Stimulated activated CD4-positive, alpha-beta T cell treated with anti-CD3 and anti-CD28 coated beads, Interleukin-4, amount 100 ng/mL, for 1 hour (primary cell): ENCODE data around the gene ARHGEF37.
"Not testable (repeated sequence)": the region's sequence is repeated elsewhere in the genome, so short reads cannot be mapped to it uniquely, and the experiment has no call there.

ENCODE experiments used
- DNase-seq: peaks from one replicate; pipeline ENCODE4 v3.0.0-alpha.2; 2020

Gene ARHGEF37, protein sequence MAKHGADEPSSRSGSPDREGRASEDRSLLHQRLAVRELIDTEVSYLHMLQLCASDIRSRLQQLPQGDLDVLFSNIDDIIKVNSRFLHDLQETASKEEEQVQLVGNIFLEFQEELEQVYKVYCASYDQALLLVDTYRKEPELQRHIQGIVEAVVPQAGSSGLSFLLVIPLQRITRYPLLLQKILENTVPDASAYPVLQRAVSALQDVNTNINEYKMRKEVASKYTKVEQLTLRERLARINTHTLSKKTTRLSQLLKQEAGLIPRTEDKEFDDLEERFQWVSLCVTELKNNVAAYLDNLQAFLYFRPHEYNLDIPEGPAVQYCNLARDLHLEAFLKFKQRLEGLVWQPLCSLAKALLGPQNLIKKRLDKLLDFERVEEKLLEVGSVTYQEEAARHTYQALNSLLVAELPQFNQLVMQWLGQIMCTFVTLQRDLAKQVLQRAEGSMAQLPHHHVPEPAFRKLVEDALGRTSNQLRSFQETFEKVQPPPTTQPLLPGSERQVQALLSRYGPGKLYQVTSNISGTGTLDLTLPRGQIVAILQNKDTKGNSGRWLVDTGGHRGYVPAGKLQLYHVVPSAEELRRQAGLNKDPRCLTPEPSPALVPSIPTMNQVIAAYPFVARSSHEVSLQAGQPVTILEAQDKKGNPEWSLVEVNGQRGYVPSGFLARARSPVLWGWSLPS

DNA sequence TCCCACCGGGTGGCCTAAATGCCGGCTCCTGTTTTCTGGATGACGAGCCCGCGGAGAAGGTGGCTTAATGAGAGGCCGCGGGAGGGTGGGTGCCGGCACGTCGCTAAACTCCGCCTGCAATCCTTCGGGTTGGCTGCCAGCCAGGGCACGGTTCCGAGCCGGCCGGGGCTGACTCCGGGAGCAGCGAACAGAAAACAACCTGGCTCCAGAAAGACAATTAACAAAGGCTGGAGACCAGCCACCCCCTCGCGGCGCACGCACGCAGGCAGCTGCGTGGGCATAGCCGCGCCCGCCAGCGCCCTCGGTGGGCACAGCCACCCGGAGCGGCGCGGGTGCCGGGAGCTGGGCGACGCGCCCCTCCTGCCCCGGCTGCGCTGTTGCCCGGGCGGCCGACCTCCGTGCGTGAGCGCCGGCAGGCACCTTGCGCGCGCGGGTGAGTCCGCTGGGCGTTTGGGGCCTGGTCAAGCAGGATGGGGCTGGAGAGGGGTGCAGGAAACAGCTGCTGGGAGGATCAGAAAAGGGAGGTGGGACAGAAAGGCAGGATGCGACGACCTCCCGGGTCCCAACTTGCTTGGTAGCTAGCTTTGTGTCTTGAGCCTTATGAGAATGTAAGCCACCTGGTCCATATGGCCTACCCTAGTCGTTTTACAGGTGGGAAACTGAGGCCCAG lies at the start of gene ARHGEF37:
Gene ARHGEF37, plus strand, starts transcription at position 307 of the 670 bp plus-strand sequence. CDS start 16,272 bp downstream, outside the sequence.
- peak; percentile 59 for DNase-seq

DNA sequence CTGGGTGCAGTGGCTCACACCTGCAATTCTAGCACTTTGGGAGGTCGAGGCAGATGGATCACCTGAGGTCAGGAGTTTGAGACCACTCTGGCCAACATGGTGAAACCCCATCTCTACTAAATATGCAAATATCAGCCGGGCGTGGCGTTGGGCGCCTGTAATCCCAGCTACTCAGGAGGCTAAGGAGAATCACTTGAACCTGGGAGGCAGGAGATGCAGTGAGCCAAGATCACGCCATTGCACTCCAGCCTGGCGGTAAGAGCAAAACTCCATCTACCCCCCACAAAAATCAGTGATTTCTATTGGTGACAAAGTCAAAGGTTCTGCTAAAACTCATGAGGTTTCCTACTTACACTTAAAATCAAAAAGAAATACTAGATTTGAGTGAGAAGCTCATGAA lies 48.9 kb upstream of the ARHGEF37 start:
- no peak for DNase-seq

DNA sequence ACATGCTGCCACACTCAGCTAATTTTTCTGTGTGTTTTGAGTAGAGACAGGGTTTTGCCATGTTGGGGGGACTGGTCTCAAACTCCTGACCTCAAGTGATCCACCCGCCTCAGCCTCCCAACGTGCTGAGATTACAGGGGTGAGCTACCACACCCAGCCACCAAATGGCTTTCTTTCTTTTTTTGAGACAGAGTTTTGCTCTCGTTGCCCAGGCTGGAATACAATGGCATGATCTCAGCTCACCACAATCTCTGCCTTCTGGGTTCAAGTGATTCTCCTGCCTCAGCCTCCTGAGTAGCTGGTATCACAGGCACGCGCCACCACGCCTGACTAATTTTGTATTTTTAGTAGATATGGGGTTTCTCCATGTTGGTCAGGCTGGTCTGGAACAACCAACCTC lies 45.5 kb upstream of the ARHGEF37 start:
- DNase-seq: not testable (repeated sequence)

DNA sequence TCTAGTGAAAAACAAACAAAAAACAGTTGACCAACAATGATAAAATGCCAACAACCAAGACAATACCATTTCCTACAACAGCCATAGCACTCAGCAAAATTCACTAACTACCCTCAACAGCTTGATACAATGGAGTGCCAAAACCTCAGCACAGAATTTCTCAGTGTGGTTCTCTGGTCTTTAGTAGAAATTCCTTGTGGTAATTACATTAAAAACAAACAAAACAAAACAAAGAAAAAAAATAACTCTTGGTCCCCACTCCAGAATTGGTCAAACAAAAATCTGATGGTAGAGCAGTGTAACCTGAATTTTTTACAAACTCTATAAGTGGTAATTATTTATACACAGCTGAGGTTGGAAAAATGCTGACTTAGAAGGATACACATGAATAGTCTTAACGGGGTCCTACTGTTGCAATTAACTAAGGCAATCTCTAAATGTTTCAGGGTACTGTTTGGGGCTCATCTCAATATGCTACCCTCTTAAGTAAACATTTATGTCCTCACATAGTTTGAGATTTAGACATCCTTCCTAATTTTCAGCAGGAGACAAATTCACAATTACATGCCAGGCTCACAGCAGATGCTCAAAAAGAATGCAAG lies 43.8 kb upstream of the ARHGEF37 start:
- DNase-seq: no peak

DNA sequence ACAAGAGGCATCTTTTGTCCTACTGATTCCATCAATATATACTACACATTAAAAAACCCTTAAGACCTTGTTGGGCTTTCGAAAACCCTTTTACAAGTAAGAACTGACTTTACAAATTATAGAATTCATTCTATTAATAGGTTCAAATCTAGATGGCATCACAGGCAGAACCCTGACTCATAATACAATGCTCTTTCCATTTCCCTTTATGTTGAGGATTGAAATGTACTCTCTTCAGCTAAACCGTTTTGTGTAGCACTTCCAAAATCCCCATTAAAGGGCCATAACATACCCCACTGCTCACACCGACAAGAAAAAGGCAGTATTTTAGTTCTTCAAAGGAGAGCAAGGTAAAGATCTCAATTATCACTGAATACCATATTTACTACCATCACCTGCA lies 41.2 kb upstream of the ARHGEF37 start:
- no peak for DNase-seq

DNA sequence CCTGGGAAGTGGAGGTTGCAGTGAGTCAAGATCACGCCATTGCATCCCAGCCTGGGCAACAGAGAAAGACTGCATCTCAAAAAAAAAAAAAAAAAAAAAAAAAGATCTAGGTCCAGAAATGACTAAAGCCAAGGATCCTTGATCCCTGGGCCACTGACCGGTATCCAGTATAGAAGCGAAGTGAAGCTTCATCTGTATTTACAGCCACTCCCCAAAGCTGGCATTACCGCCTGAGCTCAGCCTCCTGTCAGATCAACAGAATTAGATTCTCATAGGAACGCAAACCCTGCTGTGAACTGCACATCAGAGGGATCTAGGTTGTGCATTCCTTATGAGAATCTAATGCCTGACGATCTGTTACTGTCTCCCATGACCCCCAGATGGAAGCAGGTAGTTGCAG lies 39.4 kb upstream of the ARHGEF37 start:
- no peak for DNase-seq

DNA sequence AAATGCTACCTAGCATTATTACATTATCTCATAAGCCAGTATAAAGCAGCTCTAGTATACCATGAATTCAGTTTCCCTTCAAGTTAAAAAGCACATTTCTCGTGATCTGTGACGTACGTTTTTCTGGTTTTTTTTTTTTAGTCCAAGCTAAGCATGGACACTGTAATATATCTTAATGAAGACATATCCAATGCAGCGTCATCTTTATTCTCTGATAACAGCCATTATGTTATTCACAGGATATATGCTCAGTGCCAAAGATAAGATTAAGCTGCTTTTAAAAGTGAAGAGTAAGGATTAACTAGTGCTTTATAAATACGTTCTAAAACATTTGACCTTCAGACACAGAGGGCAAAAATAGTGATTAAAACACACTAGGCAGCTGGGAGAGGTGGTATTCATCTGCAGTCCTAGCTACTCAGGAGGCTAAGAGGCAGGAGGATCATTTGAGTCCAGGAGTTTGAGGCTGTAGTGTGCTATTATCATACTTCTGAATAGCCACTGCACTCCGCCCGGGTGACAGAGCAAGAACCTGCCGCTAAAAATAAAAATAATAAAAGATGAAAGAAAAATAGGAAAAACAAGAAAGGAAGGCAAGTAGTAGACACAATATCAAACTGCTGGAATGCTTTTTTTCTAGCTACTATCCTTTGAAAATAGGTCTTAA lies 37.8 kb upstream of the ARHGEF37 start:
- no peak for DNase-seq

DNA sequence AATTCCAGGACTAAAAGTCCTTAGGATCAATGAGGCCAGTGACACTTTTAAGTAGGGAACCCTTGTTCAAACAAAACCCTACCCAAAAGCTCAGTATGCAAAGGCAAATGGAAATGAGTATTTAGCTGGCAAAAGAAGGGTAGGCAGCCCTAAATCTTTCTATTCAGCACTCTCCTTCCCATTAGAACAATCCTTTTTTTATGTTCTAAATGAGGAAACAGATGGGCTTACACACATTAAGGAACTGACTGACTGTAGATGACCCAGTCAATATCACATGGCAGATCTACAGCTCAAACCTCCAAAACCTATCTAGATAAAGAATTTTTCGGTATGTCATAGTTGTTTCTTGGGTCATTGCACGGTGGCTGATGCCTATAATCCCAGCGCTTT lies 37.3 kb upstream of the ARHGEF37 start:
- DNase-seq: no peak

DNA sequence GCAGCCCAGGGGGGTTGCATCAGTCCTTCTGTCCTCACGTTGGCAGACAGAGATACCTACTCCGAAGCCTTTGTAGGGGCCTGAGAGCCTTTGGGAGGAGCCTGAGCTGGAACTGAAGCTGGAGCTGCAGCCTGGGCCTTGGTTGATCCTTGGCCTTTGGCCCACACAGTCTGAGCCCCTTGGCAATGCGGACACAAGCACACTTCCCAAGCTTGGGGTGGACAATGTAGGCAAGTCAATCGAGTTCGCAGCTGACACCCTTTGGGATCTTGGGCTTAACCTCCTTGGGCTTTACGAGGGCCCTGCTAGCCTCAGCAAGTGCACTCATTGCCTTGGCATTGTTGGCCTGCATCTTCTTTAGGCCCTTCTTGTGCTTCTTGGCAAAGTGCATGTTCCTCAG lies 36.0 kb upstream of the ARHGEF37 start:
- no peak for DNase-seq

DNA sequence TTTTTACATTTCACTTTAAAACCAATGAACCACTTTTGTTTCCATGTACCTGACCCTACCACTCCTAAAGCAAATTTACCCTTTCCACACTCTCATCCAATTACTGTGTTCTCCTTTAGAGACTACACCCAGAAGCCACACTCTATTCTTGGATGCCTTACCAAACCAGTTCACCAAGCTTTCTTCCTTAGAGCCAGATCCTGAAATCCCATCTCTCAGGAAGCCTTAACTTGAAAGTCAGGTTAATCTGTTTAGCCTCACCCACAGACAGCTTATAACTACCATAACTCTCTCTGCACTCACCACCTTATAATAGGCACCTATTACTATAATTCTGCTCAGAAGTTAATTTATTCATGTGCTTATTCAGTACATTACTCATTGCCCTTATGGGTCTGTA lies 34.3 kb upstream of the ARHGEF37 start:
- DNase-seq: no peak

DNA sequence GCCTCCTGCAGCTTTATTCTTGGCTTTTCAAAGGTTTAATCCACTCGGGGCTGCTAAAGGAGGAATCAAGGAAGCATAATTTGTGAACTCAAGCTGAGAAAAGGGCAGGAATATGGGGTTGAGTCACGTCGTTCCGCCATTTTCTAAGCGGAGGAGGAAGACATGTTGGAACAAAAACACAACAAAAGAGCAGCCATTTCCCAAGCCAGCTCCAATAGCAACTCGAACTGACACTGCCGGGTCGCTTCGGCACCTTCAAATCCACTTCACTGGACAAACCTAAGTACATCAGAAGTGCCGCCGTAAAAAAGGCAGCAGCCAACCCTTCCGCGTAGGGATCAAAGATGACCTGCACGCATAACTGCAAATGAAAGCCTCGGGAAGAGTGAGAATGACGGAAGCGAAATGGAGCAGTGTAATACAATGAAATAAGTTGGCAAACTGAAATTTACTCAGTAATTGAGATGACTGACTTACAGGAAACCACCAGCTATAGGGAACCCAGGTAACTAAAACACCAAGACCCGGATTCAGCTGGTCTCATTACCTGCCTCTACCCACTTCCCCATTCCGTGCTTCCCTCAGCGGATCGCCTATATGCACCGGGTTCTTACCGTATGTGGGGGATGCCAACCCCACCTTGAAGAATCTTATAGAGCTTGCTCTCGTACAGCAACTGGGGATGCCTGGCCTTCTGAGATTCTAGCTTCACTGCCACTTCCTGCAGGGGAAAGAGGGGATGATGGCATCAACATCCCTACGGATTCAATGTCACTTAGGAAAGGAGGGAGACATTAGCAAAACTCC lies 31.6 kb upstream of the ARHGEF37 start:
- peak; percentile 23 for DNase-seq

DNA sequence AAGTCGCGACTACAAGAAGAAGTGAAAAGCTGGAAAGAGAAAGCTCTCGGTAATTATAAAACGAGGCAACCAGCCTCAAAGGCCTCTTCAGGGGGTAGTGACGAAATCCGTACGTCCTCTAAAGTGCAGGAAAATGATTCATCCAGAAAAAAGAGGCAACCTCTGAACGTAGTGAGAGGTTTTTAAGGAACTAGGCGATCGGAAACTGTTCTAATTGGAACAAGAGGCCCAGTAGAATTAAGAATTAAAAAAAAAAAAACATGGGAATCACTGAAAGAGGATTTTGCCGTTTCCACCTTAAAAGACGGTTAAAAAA lies 31.1 kb upstream of the ARHGEF37 start:
- DNase-seq: no peak

DNA sequence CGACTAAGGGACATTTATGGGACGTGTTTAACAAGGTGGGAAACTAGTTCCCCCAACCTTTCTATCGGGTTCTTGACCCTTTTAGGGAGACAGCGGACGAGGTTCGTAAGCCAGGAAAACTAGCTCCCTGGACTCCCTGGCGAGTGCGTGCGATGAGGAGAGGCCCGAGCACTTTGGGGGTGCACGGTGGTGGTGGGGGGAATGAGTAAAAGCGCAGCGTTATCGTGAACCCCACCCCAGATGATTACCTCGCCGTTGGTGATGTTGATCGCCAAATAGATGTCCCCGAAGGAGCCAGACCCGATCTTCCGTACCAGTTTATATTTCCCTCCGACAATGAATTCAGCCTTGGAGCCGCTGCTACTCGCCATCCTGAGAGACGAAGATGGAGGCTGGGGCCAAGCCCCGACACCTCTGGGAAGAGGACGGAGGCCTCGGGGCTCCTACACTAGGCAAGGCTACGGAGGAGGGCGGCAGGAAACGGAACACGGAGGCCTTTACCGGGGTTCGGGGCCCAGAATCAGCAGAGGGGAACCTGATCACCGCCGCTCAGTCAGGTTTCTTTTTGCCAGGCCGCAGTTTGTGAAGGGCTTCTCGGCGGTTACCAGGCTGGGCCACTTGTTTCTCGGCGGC lies 30.6 kb upstream of the ARHGEF37 start:
- DNase-seq: no peak

DNA sequence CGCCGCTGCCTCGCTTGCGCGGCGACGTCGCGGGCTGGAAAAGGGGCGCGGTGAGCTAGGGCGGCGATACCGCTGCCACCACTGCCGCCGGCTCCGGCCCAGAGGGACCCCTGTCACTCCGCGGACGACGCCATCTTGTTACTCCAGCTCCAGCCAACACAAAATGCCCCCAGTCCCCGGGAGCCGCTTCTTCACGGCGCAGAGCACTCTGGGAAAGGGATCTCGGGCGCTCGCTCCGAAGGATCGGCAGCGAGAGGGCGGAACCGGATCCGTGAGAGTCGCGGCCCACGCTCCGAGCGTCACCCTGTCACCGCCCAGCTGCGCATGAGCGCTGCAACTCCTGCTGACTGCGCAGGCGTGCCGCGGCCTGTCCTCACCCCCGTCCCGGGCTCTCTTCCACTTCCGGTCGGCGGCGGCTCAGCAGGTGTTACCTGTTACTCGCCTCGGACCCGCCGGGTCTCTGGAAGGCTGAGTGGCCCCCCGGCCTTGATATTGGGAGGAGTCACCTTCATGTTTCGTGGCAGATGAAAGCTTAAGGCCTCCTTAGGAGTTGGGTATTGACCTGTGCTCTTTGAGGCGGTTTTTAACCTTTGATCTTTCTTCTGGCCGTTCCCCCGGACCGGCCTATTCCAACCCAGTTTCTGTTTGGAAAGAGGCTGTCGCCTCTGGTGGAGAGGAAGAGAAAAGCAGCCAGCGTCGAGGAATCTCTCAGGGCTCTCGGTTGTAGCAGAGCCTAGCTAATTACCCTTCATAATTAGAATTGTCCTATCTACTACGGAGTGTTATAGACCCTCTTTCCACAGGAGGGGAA lies 29.9 kb upstream of the ARHGEF37 start, which contains the start of gene CSNK1A1:
Gene CSNK1A1, minus strand, starts transcription at position 213 of the 811 bp plus-strand sequence. CDS start 475 bp downstream, outside the sequence.
- peak; percentile 99 for DNase-seq

DNA sequence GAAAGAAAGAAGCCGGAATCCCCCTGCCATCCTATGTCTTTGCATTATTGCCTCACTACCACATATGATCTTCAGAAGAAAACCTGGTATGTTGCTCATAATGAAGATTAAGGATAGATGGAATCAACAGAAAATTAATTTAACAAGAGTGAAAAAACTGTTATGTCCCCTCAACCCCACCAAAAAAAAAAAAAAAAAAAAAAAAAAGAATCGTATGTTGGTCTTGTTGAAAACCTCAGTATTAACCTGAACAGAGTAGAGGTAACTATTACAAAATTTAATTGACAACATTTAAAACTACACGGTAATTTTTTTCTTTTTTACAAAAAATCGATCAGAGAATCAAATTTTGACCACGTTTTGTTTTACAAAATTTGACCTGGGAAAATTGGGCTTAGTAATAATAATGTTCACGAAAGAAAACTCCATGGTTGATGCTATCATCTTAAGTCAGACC lies 29.2 kb upstream of the ARHGEF37 start:
- no peak for DNase-seq

DNA sequence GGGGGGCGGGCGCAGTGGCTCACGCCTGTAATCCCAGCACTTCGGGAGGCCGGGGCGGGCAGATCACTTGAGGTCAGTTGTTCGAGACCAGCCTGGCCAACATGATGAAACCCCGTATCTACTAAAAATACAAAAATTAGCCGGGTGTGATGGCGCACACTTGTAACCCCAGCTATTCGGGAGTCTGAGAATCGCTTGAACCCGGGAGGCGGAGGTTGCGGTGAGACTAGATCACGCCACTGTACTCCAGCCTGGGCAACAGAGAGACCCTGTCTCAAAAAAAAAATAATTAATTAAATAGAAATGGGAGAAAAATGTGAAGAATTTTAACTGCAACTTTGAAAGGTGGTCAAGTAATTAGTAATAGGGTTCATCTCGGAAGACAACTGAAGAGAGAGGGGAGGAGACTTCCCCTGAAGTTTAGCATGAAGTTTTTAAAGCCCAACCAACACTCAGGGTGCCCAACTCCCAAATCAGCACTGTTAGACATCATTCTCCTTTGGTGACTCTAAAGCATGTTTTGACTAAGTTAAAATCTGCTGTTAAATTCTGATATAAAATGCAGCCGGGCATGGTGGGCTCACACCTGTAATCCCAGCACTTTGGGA lies 28.6 kb upstream of the ARHGEF37 start:
- DNase-seq: no peak

DNA sequence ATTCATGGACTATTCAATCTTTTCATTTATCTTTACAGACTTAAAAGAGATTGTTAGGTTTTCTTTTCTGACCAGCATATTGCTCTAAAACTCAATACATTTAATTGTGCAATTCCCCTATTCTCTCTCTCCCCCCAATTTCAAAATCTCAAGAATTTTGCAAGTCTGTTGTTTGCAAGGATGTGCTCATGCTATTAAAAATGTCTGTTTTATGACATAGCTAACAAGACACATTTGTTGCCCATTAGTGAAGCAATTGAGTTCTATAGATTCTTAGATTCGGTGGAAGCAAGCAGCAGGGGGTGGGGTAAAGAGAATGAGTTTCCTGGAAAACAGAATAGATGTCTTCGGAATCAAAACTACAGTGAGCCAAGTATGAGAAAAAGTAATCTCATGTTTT lies 21.6 kb upstream of the ARHGEF37 start:
- no peak for DNase-seq

DNA sequence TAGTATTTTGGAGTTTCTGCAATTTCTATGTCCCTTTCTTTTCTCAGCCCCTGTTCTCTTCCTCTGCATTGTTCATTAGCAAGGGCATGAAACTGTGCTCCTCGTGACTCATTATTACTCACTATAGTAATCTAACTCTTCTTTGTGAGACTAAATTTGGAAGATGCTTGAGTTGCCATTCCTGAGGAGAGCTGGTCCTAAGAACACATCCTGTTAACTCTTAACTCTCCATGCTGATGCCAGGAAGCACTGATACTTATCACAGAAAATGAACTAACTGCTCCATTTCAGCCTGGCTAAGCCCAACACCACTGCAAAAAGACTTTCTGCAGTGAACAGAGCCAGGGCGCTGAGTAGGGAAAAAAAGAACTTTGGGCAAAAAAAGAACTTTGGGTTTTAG lies 19.4 kb upstream of the ARHGEF37 start:
- no peak for DNase-seq

DNA sequence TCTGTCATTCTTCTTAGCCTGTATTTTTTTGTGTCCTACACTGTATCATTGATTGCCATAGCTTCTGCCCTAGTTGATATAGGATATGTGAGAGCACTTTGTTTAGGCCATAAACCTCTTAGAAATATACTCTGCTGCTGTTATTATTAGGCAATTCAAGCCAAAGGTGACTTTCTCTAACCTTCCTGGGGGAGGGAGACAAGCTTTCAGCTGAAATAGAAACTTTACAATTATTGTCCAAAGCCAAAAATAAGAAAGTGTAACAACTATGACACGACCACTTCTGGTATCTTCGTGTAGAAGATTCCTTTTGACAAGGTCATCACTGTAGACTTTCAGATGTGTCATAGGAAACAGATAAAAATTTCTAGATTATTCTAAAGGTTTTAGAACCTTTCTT lies 17.8 kb upstream of the ARHGEF37 start:
- DNase-seq: no peak

DNA sequence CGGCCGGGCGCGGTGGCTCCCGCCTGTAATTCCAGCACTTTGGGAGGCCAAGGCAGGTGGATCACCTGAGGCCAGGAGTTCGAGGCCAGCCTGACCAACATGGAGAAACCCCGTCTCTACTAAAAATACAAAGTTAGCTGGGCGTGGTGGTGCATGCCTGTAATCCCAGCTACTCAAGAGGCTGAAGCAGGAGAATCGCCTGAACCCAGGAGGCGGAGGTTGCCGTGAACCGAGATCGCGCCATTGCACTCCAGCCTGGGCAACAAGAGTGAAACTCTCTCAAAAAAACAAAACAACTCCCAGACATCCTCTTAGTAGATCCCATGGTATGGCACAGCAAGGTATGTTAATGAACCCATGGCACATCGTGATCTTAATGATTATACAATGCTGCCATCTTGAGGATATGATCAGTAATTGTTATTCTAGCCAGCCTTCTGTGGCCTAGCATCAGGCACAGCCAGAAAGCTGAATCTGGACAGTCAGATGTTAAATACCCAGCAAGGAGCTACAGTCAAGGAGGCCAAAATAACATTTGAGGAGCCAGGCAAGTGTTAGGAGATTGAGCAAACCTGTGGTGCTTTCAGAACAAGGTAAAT lies 16.7 kb upstream of the ARHGEF37 start:
- not testable (repeated sequence) for DNase-seq
